Subcutaneous abdominal adipose tissue (tissue), 5 donors: ENCODE measurements around the gene KIF12.
"Not testable (repeated sequence)": the region's sequence is repeated elsewhere in the genome, so short reads cannot be mapped to it uniquely, and the experiment has no call there.

Experiments
- H3K27ac ChIP-seq: one replicate; pipeline ENCODE4 v1.7.0; 2013; ENCODE audit warnings: low read depth, mild to moderate bottlenecking, inconsistent platforms, low read length, moderate library complexity
- H3K27me3 ChIP-seq, 5 donors: one replicate each; pipeline ENCODE4 v1.7.0; 2013; ENCODE audit warnings: low read length in 5 of 5, inconsistent platforms in 1 of 5; ENCODE audit not compliant: control insufficient read depth in 5 of 5, insufficient read depth in 4 of 5
- H3K36me3 ChIP-seq, 5 donors: one replicate each; pipeline ENCODE4 v1.7.0; 2013; ENCODE audit warnings: low read length in 5 of 5; ENCODE audit not compliant: control insufficient read depth in 5 of 5, insufficient read depth in 5 of 5
- H3K4me1 ChIP-seq, 5 donors: one replicate each; pipeline ENCODE4 v1.7.0; 2013; ENCODE audit warnings: low read length in 5 of 5, mild to moderate bottlenecking in 3 of 5, moderate library complexity in 1 of 5; ENCODE audit not compliant: control insufficient read depth in 5 of 5, insufficient read depth in 5 of 5
- H3K4me3 ChIP-seq, 5 donors: one replicate each; pipeline ENCODE4 v1.7.0; 2013; ENCODE audit warnings: low read length in 5 of 5, low read depth in 1 of 5
- H3K9ac ChIP-seq, 5 donors: one replicate each; pipeline ENCODE4 v1.7.0; 2013; ENCODE audit warnings: low read length in 5 of 5, mild to moderate bottlenecking in 4 of 5, moderate library complexity in 3 of 5
- H3K9me3 ChIP-seq, 5 donors: one replicate each; pipeline ENCODE4 v1.7.0; 2013; ENCODE audit warnings: low read length in 5 of 5; ENCODE audit not compliant: control insufficient read depth in 5 of 5
- donor health status: healthy.
- donor health status: healthy.
- donor health status: healthy.
- donor health status: healthy.
- donor health status: healthy.

Gene KIF12

DNA sequence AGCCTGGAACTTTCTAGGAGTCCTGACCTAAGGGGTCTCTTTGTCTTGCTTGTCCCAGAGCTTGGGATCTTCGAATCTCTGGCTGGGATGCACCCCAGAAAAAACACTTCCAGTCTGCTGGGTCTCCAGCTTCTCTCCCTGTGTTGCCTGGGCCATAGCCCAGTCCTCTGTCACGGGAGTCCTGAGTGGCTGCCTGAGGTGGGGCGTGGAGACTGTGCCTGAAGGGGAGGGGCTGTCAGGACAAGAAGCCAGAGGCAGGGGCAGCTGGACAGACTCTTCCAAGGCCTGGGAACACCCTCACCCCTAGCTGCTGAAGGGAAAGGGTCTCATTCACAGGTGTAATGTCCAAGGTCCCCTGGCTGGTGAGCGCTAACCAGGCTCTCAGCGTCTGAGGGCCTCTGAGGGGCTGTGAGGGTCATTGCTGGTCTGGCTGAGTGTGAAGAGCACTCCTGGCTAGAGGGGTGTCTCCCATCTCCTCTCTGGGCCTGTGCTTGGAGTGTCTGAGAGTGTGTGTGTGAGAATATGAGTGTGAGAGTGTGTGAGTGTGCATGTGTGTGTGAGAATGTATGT is 35.8 kb upstream of the KIF12 start:
- H3K9ac ChIP-seq: no peak overlapping the region
- no peak overlapping the region for H3K27ac ChIP-seq
- H3K9me3 ChIP-seq: no peaks in the 10 kb centered on the region
- H3K36me3 ChIP-seq: no peaks in the 10 kb centered on the region
- H3K4me3 ChIP-seq: no peak overlapping the region
- peaks cover 0 to 18% (median 10%) of the 10 kb centered on the region in 5 donors for H3K4me1 ChIP-seq
- H3K27me3 ChIP-seq: peaks cover 0 to 10% (median 3%) of the 10 kb centered on the region in 5 donors

DNA sequence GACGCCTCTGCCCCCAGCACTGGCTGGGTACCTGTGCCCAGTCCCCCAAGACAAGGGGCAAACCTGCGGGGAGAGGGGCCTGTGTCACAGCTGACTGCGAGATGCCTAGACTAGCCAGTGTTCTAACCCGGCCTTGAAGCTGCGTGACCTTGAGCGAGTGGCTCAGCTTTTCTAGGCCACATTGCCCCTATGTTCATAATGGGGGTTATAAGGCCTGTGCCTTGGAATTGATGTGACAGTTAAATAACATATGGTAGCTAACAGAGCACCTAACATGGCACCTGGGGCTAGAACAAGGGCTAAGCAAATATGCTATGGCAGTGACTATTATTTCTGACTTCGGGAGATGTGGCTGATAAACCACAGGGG is 33.4 kb upstream of the KIF12 start:
- Histone ChIP-seq H3K36me3 (no peaks in the 10 kb centered on the region), H3K27ac (no peak overlapping the region), H3K4me3 (no peak overlapping the region), H3K9me3 (peaks cover 0 to 6% (median 6%) of the 10 kb centered on the region in 5 donors), H3K9ac (no peak overlapping the region), H3K27me3 (peaks cover 0 to 16% (median 3%) of the 10 kb centered on the region in 5 donors), H3K4me1 (no peaks in the 10 kb centered on the region)

DNA sequence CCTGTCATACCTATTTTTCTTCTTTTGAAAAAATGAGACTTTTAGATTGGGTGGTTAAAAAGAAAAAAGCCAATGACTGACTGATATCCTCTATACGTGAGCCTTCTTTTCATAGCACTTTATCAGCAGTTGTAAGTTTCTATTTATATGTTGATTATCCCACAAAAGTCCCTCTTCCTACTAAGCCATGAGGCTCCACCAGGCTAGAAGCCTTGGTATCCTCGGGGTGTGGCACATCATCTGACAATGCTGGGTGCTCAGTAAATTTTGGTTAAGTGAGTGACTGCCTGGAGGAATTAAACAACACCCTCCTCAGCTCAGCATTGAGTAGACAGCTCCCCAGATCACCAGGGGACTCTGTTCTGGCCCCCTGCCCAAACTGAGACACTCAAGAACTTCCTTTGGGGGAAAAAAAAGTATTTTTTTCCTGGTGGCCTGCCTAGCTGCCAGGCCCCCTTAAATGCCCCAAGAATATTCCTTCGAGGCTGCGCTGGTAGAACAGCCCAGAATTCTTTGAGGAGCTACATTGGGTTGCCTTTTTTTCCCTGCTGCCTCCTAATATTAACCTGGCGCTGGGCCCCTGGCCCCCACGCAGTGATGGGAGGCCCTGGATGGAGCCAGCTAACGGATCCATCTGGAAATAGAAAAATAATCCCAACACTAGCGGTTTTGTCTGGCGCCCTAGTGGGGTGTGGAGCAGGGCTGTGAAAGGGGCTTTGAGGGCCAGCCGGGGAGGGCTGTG is 32.9 kb upstream of the KIF12 start:
- Histone ChIP-seq H3K9me3 (peaks cover 0 to 11% (median 9%) of the 10 kb centered on the region in 5 donors), H3K36me3 (no peaks in the 10 kb centered on the region), H3K4me1 (no peaks in the 10 kb centered on the region), H3K27me3 (peaks cover 2 to 20% (median 3%) of the 10 kb centered on the region in 5 donors), H3K4me3 (no peak overlapping the region), H3K27ac (no peak overlapping the region), H3K9ac (no peak overlapping the region)

DNA sequence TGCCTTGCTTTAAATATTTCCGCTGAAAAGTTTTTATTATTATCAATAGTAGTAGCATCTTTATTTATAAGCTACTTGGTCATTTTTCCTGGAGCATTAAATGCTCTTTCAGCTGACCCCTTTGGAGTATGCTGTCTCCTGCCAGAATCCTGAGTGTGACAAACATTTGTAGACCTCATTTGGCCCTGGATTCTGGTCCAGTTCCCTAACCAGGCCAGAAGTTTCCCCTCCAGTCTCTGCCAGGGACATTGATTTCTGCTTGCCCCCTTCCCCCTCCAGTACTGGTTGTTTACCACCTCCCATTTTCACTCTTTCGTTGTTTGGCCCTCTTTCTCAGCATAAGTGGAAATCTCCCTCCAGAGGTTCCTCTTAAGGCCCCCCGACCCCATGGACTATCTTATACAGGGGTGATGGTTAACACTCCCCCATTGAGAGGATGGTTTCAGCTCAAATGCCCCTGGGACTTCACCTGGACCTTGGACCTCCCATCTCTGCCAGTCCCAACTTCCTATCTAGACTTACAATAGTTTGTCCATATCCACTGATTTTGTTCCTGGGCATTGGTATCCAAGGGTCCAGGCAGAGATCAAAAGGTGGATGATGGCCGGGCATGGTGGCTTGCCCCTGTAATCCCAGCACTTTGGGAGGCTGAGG is 31.7 kb upstream of the KIF12 start:
- H3K36me3 ChIP-seq: no peaks in the 10 kb centered on the region
- H3K4me1 ChIP-seq: no peaks in the 10 kb centered on the region
- no peak overlapping the region for H3K4me3 ChIP-seq
- H3K9ac ChIP-seq: no peak overlapping the region
- H3K27ac ChIP-seq: no peak overlapping the region
- H3K27me3 ChIP-seq: peaks cover 2 to 20% (median 6%) of the 10 kb centered on the region in 5 donors
- H3K9me3 ChIP-seq: peaks cover 0 to 15% (median 9%) of the 10 kb centered on the region in 5 donors

GRCh38 chr9:114130141-114130540 is 31.0 kb upstream of the KIF12 start:
- Histone ChIP-seq H3K9ac (no peak overlapping the region), H3K36me3 (no peaks in the 10 kb centered on the region), H3K4me3 (no peak overlapping the region), H3K9me3 (peaks cover 0 to 15% (median 9%) of the 10 kb centered on the region in 5 donors), H3K27me3 (peaks cover 2 to 25% (median 7%) of the 10 kb centered on the region in 5 donors), H3K27ac (no peak overlapping the region), H3K4me1 (no peaks in the 10 kb centered on the region)

DNA sequence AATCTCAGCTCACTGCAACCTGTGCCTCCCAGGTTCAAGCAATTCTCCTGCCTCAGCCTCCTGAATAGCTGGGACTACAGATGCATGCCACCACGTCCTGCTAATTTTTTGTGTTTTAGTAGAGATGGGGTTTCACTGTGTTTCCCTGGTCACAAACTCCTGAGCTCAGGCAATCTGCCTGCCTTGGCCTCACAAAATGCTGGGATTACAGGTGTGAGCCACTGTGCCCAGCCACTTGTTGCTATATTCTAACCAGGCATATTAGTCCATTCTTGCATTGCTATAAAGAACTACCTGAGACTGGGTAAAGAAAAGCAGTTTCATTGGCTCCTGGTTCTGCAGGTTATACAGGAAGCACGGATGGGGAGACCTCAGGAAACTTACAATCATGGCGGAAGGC is 29.7 kb upstream of the KIF12 start:
- not testable (repeated sequence) for H3K4me1 ChIP-seq, H3K9ac ChIP-seq, H3K27ac ChIP-seq, H3K4me3 ChIP-seq, H3K36me3 ChIP-seq
- Histone ChIP-seq H3K27me3 (peaks cover 2 to 24% (median 7%) of the 10 kb centered on the region in 5 donors), H3K9me3 (peaks cover 0 to 15% (median 9%) of the 10 kb centered on the region in 5 donors)

DNA sequence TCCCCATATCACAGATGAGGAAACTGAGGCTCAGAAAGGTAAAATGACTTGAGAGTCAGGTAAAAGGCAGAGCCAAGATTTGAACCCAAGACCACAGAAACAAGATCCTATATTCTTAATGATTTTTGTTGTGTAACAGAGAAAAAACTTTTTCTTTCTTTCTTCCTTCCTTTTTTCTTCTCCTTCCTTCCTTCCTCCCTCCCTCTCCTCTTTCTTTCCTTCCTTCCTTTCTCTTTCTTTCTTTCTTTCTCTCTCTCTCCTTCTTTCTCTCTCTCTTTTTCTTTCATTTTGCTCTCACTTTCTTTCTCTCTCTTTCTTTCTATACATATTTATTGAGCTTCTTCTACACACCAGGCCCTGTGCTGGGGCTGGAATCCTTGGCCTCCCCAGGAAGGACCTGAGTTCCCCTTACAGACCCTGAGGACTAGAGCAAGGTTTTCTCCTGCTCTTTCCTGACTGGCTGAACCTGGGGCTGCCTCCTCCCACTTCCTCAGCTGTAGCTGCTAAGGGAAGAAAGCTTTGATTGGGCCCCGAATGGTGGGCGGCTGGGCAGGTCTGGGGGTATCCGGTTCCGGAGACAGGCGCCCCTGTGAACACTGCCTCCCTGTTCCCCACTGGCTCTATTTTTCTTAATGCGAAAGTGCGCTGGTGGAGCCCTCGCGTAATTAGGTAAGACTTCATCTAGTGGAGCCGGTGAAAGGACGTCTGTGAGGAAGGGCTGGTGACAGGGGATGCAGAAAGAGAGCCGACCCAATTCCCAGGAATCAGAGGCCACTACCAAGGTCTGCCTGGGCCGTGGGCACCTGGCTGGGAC is 27.4 kb upstream of the KIF12 start:
- Histone ChIP-seq H3K36me3 (no peaks in the 10 kb centered on the region), H3K4me1 (peaks cover 0 to 14% (median 9%) of the 10 kb centered on the region in 5 donors), H3K9me3 (peaks cover 0 to 15% (median 9%) of the 10 kb centered on the region in 5 donors), H3K9ac (no peak overlapping the region), H3K27me3 (peaks cover 2 to 27% (median 7%) of the 10 kb centered on the region in 5 donors), H3K4me3 (no peak overlapping the region), H3K27ac (no peak overlapping the region)

DNA sequence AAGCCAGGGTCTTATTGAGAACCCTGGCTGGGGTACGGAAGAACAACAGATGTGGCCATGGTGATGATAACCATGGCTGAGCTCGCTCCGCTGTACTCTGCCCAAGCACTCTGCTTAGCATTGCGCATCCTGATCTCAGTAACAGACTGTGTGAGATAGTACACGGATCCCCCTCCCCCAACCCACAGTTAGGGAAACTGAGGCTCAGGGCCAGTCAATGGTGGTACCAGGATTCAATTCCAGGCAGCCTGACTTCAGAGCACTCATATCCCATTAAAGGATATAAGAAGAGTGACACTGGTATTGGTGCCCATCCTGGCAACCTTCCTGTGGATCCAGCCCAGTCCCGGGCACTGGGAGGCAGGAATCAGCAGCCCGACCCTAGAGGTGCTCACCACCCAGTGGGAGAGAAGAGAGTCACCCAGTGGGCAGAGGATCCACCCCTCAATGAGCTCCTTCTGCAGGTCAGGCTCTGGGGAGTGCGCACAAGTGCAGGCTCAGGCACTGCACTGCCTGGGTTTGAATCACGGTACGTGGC is 26.5 kb upstream of the KIF12 start:
- Histone ChIP-seq H3K4me3 (no peak overlapping the region), H3K9me3 (peaks cover 0 to 15% (median 9%) of the 10 kb centered on the region in 5 donors), H3K36me3 (no peaks in the 10 kb centered on the region), H3K27ac (no peak overlapping the region), H3K27me3 (peaks cover 2 to 23% (median 7%) of the 10 kb centered on the region in 5 donors), H3K4me1 (peaks cover 0 to 14% (median 9%) of the 10 kb centered on the region in 5 donors), H3K9ac (no peak overlapping the region)

DNA sequence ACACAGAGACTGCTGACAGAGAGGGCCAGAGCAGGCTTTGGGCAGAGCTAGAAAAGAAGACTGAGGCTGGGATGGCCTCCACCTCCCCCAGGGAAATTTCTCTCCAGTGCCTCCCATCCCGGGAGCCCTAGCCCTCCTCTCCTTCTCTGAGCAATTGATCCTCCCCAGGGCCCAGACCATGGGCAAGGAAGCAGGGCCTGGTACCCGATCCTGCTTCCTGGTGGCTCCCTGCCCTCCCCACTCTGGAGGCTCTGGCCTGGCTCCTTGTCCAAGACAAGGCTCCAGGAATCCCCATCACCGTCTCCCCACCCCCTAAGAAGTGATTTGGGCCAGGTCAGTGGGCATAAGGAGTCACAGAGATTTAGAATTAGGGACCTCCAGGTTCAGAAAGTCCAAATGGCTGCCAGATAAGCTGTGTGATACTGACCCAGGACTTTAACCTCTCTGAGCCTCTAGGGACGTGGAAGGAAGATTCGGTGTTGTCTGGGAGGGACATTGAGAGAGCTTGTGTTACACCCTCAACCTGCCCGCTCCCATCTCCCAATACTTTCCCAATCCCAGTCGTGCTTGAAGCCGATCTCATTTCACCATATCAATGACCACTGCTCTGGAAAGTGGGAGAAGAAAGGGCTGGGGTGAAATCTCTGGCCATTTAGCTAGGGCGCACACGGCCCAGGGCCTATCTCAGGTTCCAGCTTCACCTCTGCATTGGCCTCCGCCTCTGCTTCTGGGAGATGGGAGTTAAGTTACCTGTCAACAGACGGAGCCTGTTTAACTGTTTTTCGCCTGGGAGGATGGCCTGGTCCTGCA is 25.8 kb upstream of the KIF12 start:
- Histone ChIP-seq H3K27ac (no peak overlapping the region), H3K9me3 (peaks cover 0 to 15% (median 9%) of the 10 kb centered on the region in 5 donors), H3K27me3 (peaks cover 0 to 18% (median 3%) of the 10 kb centered on the region in 5 donors), H3K9ac (no peak overlapping the region), H3K4me1 (peaks cover 0 to 14% (median 9%) of the 10 kb centered on the region in 5 donors), H3K4me3 (no peak overlapping the region), H3K36me3 (no peaks in the 10 kb centered on the region)
